MG63 (cell line): ENCODE data around the gene NUP58. TPM values are rescaled to one million over a fixed set of nuclear protein-coding genes. Genes with fewer than 3 reads are reported as not detected.
"Not testable (repeated sequence)": the region's sequence is repeated elsewhere in the genome, so short reads cannot be mapped to it uniquely, and the experiment has no call there.

Source experiments
- DNase-seq: peaks from one replicate; pipeline ENCODE4 v3.0.0-alpha.2; 2020
- H3K27me3 ChIP-seq: fragments of 250-450 bp; sonication (Bioruptor Pico); 2 replicates; pipeline ENCODE4 v1.5.1; 2020; ENCODE audit warnings: mild to moderate bottlenecking, moderate library complexity
- H3K36me3 ChIP-seq: fragments of 250-450 bp; sonication (Bioruptor Pico); 2 replicates; pipeline ENCODE4 v1.5.1; 2020; ENCODE audit warnings: mild to moderate bottlenecking, moderate library complexity
- H3K4me3 ChIP-seq: fragments of 250-450 bp; sonication (Bioruptor Pico); 2 replicates; pipeline ENCODE4 v1.5.1; 2020; ENCODE audit warnings: mild to moderate bottlenecking, moderate library complexity
- H3K9me3 ChIP-seq: fragments of 250-450 bp; sonication (Bioruptor Pico); 2 replicates; pipeline ENCODE4 v1.5.1; 2020; ENCODE audit warnings: mild to moderate bottlenecking, moderate library complexity
- total RNA-seq: library from RNA; depleted of rRNA; stranded (reverse); fragments of >200 nt; shearing (Covaris generic); gene quantifications from 2 replicates; pipeline ENCODE4 v1.2.3, GENCODE V29; 2014; ENCODE audit warnings: low replicate concordance

Gene NUP58
- total RNA-seq, 1 experiment from 2014 or later = 46.8 TPM

DNA sequence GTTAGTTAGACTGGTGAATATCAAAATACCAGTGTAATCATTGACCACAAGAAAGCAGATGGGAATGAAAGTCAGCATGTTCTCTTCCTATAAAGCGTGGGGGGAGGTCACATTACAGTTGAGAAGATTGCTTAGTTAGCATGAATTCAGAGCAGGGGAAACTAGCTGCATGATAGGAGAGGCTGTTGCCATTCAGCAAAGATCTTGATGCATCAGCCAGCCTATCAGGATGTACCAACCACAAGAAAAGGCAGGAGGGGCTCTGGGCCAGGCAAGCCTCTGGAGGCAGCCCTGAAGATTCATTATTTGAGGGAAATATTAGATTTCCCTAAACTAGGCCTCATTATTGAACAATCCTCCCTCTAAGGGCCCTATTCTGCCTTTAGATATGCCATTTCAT lies 9.1 kb upstream of the NUP58 start:
- H3K9me3 ChIP-seq = no peaks in the 10 kb centered on the region
- no peak for DNase-seq
- H3K4me3 ChIP-seq = no peak overlapping the region
- H3K36me3 ChIP-seq = no peaks in the 10 kb centered on the region
- peaks cover 8% of the 10 kb centered on the region for H3K27me3 ChIP-seq

DNA sequence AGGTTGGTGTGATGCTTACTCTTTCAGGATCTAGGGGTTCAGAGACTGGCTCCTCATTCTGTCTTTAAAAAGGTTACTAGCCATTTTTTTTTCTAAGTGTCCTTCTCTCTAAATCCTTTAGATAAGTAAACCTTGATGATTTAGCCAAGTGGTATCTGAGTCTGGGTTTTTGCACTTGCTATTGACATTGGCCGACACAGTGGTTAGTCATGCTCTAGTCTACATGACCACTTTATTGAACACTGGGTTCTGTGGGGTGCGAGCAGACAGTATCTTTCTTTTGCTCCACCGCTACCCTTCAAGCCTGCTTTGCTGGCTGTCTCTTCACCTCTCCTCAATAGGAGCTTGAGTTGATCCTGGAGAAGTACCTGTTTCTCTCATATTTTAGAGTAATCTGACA lies 6.2 kb upstream of the NUP58 start:
- Histone ChIP-seq H3K4me3 (no peak overlapping the region), H3K9me3 (no peaks in the 10 kb centered on the region; the same call in 1 of the 2 replicates), H3K27me3 (peaks cover 8% of the 10 kb centered on the region), H3K36me3 (no peaks in the 10 kb centered on the region)
- DNase-seq = no peak

DNA sequence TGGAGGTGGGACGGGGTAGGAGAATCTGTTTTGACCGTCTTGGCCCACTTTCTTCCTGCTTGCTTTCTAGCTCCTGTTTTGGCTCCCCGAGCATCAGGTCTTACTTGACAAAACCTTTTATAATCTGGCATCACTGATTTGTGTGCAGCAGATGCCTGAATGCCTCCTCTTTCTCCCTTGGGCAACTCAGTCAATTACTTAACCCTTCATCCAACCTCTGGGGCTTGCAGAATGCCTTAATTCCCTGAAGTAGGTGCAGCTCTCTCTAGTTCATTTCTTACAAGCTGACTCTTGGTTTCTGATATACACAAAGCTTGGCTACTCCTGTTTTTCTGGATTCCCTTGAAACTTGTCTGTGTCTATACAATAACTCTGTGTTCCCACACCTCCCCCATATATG lies 5.7 kb upstream of the NUP58 start:
- DNase-seq = no peak
- Histone ChIP-seq H3K36me3 (no peaks in the 10 kb centered on the region), H3K27me3 (peaks cover 8% of the 10 kb centered on the region), H3K4me3 (no peak overlapping the region), H3K9me3 (no peaks in the 10 kb centered on the region; the same call in 1 of the 2 replicates)

DNA sequence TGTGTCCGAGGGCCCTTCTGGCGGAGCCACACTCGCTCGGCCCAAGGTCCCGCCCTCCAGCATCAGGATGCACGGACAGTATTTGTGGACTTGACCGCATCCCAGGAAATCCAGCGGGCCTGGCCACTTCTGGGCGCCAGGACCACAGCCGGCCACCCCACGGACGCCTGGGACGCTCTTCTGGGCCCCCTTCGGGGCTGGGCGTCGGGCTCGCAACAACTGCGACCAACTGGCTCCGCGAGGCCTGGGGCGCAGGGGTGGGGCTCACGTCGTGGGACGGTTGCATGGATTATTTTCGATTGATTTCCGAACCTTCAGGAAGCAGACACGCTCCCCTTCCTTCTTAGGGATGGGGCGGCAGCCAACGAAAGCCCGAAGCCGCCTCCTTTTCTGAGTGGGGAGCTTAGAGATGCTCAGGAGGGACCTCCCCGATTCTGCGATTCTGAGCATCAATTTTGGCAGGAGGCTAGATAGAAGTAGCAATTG lies 521 bp upstream of the NUP58 start:
- H3K27me3 ChIP-seq = peaks cover 8% of the 10 kb centered on the region
- peak overlapping the region; percentile 72 for H3K4me3 ChIP-seq
- no peaks in the 10 kb centered on the region; the same call in 1 of the 2 replicates for H3K9me3 ChIP-seq
- DNase-seq = peak; percentile 11
- peaks cover 27% of the 10 kb centered on the region for H3K36me3 ChIP-seq

DNA sequence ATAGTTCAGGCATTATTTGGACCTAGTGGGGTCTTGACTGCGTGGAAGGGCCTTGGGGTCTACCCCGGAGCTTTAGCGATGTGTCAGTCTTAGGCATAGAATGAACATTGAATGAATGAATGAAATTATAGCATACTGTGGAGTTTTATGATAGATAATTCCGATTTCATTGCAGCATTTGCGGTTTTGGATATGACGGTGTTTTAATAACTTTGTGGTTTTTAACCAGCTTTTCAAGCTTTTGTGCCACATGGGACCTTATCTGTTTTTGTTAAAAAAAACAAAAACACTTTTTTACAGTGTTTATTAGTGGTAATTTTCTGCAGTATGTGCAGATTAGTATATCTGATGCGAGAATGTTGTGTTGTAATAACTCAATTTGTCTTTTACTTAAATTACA lies 696 bp downstream of the NUP58 start:
- DNase-seq = no peak
- Histone ChIP-seq H3K4me3 (peak overlapping the region; percentile 72), H3K9me3 (no peaks in the 10 kb centered on the region; the same call in 1 of the 2 replicates), H3K36me3 (peaks cover 34% of the 10 kb centered on the region), H3K27me3 (no peaks in the 10 kb centered on the region)

DNA sequence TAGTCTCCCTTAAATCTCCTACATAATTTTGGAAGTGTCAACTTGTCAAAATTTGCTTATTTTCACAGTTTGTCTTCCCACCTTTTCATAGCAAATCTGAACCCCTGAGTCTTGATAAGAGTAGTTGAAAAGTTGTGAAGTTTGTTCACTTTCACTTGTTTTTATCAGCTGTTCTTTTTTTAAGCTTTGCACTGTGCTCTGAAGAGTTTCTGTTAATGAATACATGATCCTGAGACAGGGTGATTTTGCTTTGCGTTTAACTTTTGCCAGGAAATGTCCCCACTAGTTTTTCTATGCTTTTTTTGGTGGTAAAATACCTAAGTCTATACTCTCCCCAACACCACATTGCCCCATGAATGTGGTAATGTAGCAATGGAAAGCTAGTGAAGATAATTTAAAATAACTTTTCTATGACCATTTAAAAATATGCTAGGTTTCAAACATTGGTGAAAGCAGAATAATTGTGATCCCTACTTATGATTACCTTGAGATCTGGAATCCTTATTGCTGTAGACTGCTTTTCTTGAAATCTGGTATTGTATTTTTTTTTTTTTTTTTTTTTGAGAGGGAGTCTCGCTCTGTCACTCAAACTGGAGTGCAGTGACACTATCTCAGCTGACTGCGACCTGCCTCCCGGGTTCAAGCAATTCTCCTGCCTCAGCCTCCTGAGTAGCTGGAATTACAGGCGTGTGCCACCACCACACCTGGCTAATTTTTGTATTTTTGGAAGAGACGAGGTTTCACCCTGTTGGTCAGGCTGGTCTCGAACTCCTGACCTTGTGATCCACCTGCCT lies 5.4 kb downstream of the NUP58 start:
- Histone ChIP-seq H3K27me3 (no peaks in the 10 kb centered on the region), H3K4me3 (no peak overlapping the region), H3K9me3 (no peaks in the 10 kb centered on the region), H3K36me3 (peaks cover 72% of the 10 kb centered on the region)
- no peak for DNase-seq

DNA sequence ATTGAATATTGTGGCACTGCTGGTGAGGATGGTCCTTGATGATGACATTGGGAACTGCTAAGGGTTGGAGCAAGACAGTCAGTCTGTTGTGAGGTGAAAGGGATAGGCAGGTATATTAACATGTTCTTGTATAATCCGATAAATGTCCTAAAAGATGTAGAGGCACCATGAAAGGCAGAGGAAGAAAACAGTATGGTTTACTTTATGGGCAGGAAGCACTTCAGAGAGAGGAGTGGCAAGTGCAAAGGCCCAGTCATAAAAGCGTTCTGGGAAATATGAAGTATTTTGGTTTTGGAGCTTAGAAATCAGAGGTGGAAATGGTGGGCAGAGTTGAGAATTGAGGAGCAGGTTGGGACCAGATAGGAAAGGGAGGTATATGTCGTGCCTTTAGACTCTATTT lies 9.5 kb downstream of the NUP58 start:
- Histone ChIP-seq H3K36me3 (peaks cover 84% of the 10 kb centered on the region), H3K9me3 (no peaks in the 10 kb centered on the region), H3K4me3 (no peak overlapping the region), H3K27me3 (no peaks in the 10 kb centered on the region)
- no peak for DNase-seq

DNA sequence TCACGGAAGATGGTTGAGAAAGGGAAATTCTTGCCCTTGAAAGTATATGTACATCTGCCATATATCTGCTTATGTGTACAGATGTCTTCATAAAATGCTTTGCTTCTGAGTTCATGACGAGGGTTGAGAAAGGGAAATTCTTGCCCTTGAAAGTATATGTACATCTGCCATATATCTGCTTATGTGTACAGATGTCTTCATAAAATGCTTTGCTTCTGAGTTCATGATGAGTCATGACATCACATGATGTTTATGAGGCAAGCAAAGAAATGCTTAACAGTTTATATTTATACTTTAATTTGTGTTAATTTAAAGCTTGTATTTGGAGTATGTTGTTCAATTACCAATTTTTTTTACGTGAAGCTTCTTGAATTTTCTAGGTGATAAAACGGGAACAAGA lies 17.5 kb downstream of the NUP58 start:
- not testable (repeated sequence) for H3K9me3 ChIP-seq, H3K4me3 ChIP-seq, H3K27me3 ChIP-seq, DNase-seq
- H3K36me3 ChIP-seq = peaks cover 91% of the 10 kb centered on the region

DNA sequence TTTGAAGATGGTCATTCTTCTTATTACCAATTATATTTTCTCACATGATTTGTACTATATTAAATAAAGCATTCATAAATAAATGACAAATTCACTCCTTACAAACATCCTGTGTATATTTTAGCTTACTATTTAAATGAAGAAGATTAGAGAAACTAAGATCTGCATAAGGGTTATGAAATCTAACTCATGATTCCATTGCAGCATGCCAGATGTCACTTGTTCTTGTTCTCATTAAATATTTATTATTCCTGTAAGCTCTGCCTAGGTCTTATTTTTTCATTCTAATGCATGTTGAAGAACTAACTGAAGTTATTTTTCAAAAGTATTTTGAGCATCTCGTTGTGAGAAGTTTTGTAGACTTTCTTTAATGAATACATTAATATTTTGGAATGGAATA lies 18.3 kb downstream of the NUP58 start:
- Histone ChIP-seq H3K9me3 (no peaks in the 10 kb centered on the region), H3K27me3 (no peaks in the 10 kb centered on the region), H3K4me3 (no peak overlapping the region), H3K36me3 (peaks cover 82% of the 10 kb centered on the region)
- no peak for DNase-seq

DNA sequence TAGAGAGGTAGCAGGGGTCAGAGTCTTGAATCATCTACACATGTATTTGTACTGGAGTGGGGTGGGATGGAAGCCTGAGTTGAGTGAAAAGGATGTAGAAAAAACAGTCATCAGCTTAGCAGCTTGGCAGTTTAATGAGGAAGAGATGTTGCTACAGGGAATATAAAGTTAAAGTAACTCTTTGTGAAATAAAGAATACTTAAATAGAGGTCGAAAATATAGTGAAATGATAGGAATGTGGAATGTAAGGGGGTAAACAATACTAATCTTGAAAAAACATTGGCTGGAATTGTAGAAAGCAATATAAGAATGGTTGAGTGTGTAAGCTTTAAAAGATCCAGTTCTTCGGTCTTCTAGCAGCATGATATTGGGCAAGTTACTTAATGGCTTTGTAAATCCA lies 22.7 kb downstream of the NUP58 start:
- DNase-seq = no peak
- H3K4me3 ChIP-seq = no peak overlapping the region
- H3K27me3 ChIP-seq = no peaks in the 10 kb centered on the region
- peaks cover 82% of the 10 kb centered on the region for H3K36me3 ChIP-seq
- H3K9me3 ChIP-seq = no peaks in the 10 kb centered on the region

DNA sequence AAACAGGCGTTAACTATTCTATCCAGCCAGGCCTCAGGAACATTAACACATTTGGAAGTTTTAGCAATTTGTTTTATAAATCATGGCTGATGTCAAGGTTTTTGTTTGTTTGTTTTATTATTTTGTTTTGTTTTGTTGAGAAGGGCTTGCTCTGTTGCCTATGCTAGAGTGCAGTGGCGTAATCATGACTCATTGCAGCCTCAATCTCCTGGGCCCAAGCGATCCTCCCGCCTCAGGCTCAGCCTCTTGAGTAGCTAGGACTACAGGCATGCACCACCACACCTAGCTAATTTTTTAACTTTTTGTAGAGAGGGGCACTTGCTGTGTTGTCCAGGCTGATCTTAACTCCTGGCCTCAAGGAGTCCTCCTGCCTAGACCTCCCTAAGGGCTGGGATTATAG lies 28.3 kb downstream of the NUP58 start:
- peaks cover 86% of the 10 kb centered on the region for H3K36me3 ChIP-seq
- H3K9me3 ChIP-seq = no peaks in the 10 kb centered on the region
- no peak overlapping the region for H3K4me3 ChIP-seq
- DNase-seq = peak; percentile 44
- H3K27me3 ChIP-seq = no peaks in the 10 kb centered on the region

DNA sequence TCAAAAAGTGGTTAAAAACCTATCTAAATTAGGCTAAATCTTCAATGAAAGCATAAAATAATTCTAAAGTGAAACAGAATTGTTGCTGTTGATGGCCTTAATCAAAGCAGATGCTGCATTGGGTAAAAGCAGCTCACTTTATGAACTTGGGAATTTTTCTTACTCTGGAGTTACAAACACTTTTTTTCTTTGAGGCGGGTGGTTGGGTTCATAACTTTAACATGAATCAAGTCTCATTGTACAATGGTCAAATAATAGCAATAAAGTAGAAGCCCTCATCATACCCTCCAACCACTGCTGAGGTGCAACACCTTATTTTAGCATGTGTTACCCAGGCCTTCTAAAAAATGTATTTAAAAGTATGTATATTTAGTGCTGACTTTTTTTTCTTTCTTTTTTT lies 29.1 kb downstream of the NUP58 start:
- H3K36me3 ChIP-seq = peaks cover 78% of the 10 kb centered on the region
- DNase-seq = no peak

DNA sequence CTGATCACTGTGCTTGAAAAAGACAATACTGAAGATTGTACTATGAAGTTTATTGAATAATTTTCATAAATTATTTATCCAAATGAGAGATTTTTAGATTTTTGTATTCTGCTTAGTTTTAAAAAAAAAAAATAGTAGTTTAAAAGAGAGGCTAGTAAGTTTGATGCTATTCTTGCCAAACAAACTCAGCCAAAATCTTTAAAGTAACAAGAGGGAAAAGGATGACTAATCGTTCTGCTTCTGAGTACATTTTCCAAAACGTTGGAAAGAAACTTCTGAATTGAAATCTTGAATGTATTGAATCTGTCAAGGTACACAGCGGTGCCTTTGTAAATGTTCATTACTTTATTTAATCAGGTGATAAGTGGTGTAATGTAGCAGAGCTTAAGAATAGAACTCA lies 34.4 kb downstream of the NUP58 start:
- no peak for DNase-seq
- Histone ChIP-seq H3K4me3 (no peak overlapping the region), H3K9me3 (no peaks in the 10 kb centered on the region), H3K27me3 (no peaks in the 10 kb centered on the region), H3K36me3 (peaks cover 73% of the 10 kb centered on the region)

More for the DNA sequence above, 29.1 kb downstream of the NUP58 start:
- H3K4me3 ChIP-seq = no peak overlapping the region
- no peaks in the 10 kb centered on the region for H3K27me3 ChIP-seq
- no peaks in the 10 kb centered on the region for H3K9me3 ChIP-seq

DNA sequence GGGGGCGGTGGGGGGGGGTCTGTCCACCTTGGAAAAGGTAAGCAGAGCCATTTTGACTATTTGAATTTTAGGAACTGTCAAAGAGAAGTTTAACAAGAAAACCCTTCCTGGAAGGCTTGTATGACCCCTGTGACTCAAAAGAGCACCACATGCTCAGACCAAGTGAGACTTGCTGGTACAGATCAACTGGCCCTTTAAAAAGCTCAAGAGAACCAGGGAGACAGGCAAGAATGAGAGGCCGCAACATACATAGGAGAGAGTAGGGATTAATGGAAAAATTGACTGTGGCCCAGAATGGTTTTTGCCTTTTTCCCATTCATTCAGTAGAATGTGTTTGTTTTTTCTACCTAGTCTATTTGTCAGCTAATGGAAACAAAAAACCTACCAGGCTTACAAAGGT lies 44.2 kb downstream of the NUP58 start:
- Histone ChIP-seq H3K36me3 (peaks cover 4% of the 10 kb centered on the region; the same call in 1 of the 2 replicates), H3K9me3 (no peaks in the 10 kb centered on the region), H3K4me3 (no peak overlapping the region), H3K27me3 (no peaks in the 10 kb centered on the region)
- no peak for DNase-seq

DNA sequence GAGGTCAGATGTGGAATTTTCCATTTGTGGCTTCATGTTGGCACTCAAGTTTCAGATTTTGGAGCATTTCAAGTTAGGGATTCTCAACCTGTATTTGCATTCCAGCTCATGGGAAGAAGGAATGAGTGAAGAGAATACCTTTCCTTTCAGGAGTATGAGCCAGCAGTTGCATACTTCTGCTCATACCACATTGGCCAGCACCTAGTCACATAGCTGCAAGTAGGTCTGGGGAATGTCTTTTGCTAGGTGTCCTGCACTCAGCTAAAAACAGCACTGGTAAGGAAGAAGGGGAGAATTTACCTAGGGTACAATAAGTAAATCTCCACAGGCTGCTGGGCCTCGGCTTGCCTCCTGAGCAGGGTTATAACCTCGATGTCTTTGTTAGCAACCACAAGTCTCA lies 45.7 kb downstream of the NUP58 start:
- Histone ChIP-seq H3K36me3 (no peaks in the 10 kb centered on the region), H3K4me3 (no peak overlapping the region), H3K27me3 (no peaks in the 10 kb centered on the region; the same call in 1 of the 2 replicates), H3K9me3 (no peaks in the 10 kb centered on the region)
- no peak for DNase-seq

DNA sequence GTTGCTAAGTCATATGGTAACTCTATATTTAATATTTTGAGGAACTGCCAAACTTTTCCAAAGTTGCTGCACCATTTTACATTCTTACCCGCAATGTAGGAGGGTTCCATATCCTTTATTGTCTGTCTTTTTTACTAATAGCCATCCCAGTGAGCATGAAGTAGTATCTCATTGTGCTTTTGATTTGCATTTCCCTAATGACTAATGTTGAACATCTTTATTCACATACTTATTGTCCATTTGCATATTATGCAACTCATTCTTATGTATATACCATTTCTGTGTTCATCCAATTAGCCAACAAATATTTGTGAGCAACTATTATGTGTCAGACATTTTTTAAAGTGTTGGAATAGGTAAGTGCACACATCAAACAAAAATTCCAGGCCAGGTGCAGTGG lies 50.0 kb downstream of the NUP58 start:
- H3K9me3 ChIP-seq = no peaks in the 10 kb centered on the region
- no peak for DNase-seq
- no peaks in the 10 kb centered on the region for H3K36me3 ChIP-seq
- no peak overlapping the region for H3K4me3 ChIP-seq
- no peaks in the 10 kb centered on the region; the same call in 1 of the 2 replicates for H3K27me3 ChIP-seq

DNA sequence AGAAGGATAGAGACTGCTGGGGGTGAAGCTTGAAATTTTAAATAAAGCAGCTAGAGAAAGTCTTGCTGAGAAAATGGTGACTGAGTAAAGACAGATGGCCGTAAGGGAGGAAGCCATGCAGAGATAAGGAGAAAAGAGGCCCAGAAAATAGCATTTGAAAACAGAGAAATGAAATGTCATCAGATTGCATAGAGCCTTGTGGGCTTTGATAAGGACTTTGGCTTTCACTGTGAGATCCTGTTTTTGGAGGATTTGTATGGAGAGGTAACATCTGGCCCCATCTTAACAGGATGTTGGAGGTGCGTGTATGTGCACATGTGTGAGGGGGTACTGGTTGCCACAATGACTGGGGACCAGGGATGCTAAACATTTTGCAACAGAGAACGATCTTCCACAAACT lies 50.8 kb downstream of the NUP58 start:
- H3K4me3 ChIP-seq = no peak overlapping the region
- no peaks in the 10 kb centered on the region for H3K36me3 ChIP-seq
- no peaks in the 10 kb centered on the region for H3K9me3 ChIP-seq
- DNase-seq = no peak
- no peaks in the 10 kb centered on the region; the same call in 1 of the 2 replicates for H3K27me3 ChIP-seq

DNA sequence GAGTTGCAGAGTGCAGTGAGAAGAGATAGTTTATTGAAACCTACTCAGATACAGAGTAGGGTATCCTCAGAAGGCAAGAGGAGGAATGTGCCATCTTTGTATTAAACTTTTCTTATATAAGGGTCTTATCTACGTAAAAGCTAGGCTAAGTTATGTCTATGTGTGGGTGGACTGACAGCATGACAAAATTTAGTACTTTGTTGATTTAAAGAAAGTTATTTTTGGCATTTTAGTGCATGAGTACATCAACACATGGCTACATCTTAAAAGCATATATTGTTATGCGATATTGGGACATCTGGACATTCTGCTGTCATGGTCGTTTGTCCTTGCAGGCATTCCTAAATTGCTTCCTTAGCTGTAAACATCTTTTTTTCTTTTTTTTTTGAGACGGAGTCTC lies 51.4 kb downstream of the NUP58 start:
- no peaks in the 10 kb centered on the region for H3K36me3 ChIP-seq
- no peak overlapping the region for H3K4me3 ChIP-seq
- no peak for DNase-seq
- H3K27me3 ChIP-seq = no peaks in the 10 kb centered on the region; the same call in 1 of the 2 replicates
- no peaks in the 10 kb centered on the region for H3K9me3 ChIP-seq
